KOPT-K1 (cell line): Measurements from ENCODE around the gene GALNT11.

ENCODE experiments used
- H3K27ac ChIP-seq: fragments of 200-600 bp; sonication (generic); 2 replicates; pipeline ENCODE4 v1.5.1; 2016; ENCODE audit warnings: antibody characterized with exemption, mild to moderate bottlenecking, low read depth, low read length; ENCODE audit not compliant: poor library complexity, severe bottlenecking
- H3K36me3 ChIP-seq: fragments of 200-600 bp; sonication (generic); 2 replicates; pipeline ENCODE4 v1.5.1; 2017; ENCODE audit warnings: antibody characterized with exemption, mild to moderate bottlenecking, low read length, moderate library complexity; ENCODE audit not compliant: insufficient read depth
- H3K9me3 ChIP-seq: fragments of 200-600 bp; sonication (generic); 2 replicates; pipeline ENCODE4 v1.5.1; 2017; ENCODE audit warnings: antibody characterized with exemption, low read length, mild to moderate bottlenecking; ENCODE audit not compliant: insufficient read depth, poor library complexity, severe bottlenecking

The GALNT11 gene

GRCh38 chr7:152106990-152107389 is 81.5 kb downstream of the GALNT11 start:
- no peaks in the 10 kb centered on the region for H3K36me3 ChIP-seq
- no peaks in the 10 kb centered on the region for H3K9me3 ChIP-seq
- H3K27ac ChIP-seq = no peak overlapping the region

DNA sequence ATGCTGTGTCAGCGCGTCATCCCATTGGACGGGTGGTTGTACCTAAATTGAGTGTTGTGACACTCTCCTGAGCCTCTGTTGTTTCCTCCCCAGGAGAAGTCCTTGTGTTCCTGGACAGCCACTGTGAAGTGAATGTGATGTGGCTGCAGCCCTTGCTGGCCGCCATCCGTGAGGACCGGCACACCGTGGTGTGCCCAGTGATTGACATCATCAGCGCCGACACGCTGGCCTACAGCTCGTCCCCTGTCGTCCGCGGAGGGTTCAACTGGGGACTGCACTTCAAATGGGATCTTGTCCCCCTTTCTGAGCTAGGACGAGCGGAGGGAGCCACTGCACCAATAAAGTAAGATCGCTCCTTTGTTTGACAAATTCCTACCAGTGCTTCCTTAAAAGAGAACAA is 82.5 kb downstream of the GALNT11 start:
- H3K36me3 ChIP-seq = no peaks in the 10 kb centered on the region
- H3K27ac ChIP-seq = no peak overlapping the region
- H3K9me3 ChIP-seq = no peaks in the 10 kb centered on the region

GRCh38 chr7:152108359-152108758 is 82.9 kb downstream of the GALNT11 start:
- no peaks in the 10 kb centered on the region for H3K36me3 ChIP-seq
- no peaks in the 10 kb centered on the region for H3K9me3 ChIP-seq
- H3K27ac ChIP-seq = no peak overlapping the region

DNA sequence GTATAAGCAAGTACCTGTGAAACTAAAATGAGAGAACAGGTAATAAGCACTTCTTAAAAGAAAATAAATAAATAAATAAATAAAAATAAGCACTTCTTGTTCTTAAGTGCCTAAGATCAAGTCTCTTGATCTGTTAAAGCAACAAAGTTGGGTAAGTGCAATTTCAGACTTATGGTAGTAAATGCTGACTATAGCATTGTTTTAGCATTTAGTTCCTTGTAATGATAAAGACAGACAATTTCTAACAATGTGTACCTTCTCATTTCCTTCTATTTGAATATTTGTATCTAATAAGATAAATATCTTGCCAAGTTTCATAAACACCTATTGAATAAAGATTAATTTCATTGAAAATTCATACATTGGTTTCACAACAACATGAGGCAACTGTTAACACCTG is 87.4 kb downstream of the GALNT11 start:
- no peaks in the 10 kb centered on the region for H3K9me3 ChIP-seq

DNA sequence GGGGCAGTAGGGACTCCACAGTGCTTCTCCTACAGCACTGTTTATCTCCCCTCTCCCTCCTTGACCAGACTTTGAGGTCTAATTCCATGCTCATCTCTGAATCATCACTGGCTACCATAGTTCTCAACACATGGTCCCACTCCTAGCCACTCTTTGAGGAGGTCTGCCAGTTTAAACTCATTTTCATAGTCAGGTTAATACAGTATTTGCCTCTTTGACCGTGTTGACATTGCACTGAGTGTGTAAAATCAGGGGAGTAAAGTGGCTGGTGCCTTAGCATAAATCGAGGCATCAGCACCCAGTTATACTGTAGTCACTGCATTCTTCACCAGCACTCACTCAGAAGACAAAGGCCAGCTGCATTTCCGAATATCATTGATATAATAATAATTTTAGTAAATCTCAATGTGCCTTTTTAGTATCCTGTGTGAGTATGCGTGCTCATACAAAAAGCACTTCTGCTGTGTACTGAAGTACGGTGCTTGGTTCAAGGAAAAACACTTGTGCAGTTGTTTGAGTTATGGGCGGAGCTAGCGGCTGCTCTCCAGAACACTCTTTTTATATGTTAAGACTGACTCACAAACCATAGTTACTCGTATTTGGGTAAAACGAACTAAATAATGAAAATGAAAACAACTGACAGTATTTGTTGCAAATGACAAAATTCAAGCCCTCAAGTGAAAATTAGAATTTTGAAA is 89.7 kb downstream of the GALNT11 start:
- Histone ChIP-seq H3K27ac (no peak overlapping the region), H3K36me3 (peaks cover 33% of the 10 kb centered on the region), H3K9me3 (no peaks in the 10 kb centered on the region)

More for the DNA sequence above, 87.4 kb downstream of the GALNT11 start:
- peaks cover 10% of the 10 kb centered on the region for H3K36me3 ChIP-seq
- no peak overlapping the region for H3K27ac ChIP-seq

- Histone ChIP-seq H3K36me3 (peaks cover 54% of the 10 kb centered on the region), H3K27ac (no peak overlapping the region), H3K9me3 (no peaks in the 10 kb centered on the region)
Measured at GRCh38 chr7:152117356-152117755, 91.9 kb downstream of the GALNT11 start.

GRCh38 chr7:152120210-152120609 is 94.7 kb downstream of the GALNT11 start:
- Histone ChIP-seq H3K9me3 (peaks cover 9% of the 10 kb centered on the region), H3K36me3 (peaks cover 80% of the 10 kb centered on the region), H3K27ac (no peak overlapping the region)

GRCh38 chr7:152120776-152121175 is 95.3 kb downstream of the GALNT11 start:
- Histone ChIP-seq H3K9me3 (peaks cover 11% of the 10 kb centered on the region), H3K36me3 (peaks cover 86% of the 10 kb centered on the region), H3K27ac (no peak overlapping the region)

DNA sequence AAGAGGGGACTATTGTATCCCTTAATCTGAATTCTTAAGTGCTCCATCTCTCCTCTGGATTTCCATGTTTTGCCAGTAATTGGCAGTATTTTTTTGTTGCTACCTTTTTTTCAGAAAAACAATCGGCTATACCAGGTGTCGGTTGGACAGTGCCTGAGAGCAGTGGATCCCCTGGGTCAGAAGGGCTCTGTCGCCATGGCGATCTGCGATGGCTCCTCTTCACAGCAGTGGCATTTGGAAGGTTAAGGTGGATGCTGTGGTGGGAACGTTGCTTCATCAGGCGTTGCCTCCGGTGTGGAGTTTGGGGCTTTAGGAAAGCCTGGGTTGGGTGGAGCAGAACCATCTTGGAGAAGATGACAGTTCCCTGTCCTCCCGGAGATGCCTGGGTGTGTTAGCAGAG is 96.0 kb downstream of the GALNT11 start:
- H3K36me3 ChIP-seq = peaks cover 92% of the 10 kb centered on the region
- H3K27ac ChIP-seq = no peak overlapping the region
- H3K9me3 ChIP-seq = peaks cover 12% of the 10 kb centered on the region

DNA sequence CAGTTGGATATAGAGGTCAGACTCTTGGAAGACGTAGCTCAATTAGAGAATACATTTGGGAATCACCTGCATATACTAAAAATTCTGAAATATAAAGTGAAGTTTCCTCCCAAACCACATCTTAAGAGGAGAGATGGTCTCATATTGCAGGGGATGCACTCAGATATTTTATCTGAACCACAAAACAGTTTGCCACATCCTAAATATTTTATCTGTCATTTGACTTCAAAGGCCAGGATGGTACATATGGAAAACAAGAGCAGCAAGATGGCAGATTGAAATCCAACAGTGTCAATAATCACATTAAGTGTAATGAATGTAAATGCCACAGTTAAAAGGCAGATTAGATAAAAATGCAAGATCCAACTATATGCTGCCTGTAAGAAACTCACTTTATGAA is 97.1 kb downstream of the GALNT11 start:
- peaks cover 15% of the 10 kb centered on the region for H3K9me3 ChIP-seq
- peaks cover 96% of the 10 kb centered on the region for H3K36me3 ChIP-seq
- no peak overlapping the region for H3K27ac ChIP-seq

DNA sequence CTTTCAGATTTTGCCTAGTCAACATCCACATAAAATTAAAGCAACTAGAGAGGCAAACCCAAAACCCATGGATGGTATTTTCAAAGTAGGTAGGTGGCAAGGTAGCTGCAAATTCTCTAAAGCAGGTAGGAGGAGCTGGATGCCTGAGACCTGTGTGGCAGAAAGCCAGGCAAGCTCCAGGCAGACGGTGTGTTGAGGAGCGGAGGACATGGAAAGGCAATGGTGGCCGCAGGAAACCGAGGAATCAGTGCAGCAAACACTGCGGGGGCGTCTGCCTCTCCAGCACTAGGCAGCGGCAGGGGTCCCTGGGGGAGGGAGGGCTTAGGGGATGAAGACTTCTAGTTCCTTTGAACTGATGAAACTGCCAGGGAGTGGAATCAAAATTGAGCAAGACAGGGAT is 101.3 kb downstream of the GALNT11 start:
- Histone ChIP-seq H3K9me3 (peaks cover 29% of the 10 kb centered on the region), H3K36me3 (peaks cover 95% of the 10 kb centered on the region), H3K27ac (no peak overlapping the region)

DNA sequence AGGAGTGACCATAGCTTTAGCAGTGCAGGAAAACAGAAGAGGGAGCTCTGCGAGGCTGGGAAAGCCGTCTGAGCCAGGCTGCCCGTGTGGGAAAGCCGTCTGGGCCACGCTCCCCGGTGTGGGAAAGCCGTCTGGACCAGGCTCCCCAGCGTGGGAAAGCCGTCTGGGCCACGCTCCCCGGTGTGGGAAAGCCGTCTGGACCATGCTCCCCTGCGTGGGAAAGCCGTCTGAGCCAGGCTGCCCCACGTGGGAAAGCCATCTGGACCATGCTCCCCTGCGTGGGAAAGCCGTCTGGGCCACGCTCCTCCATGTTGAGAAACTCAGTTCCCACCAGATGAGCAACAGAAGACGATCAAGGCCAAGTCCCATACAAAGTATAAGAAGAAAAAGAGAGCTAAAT is 101.8 kb downstream of the GALNT11 start:
- peaks cover 29% of the 10 kb centered on the region for H3K9me3 ChIP-seq
- no peak overlapping the region for H3K27ac ChIP-seq
- H3K36me3 ChIP-seq = peaks cover 95% of the 10 kb centered on the region

GRCh38 chr7:152128252-152128651 is 102.8 kb downstream of the GALNT11 start:
- Histone ChIP-seq H3K36me3 (peaks cover 98% of the 10 kb centered on the region), H3K9me3 (peaks cover 29% of the 10 kb centered on the region), H3K27ac (no peak overlapping the region)

DNA sequence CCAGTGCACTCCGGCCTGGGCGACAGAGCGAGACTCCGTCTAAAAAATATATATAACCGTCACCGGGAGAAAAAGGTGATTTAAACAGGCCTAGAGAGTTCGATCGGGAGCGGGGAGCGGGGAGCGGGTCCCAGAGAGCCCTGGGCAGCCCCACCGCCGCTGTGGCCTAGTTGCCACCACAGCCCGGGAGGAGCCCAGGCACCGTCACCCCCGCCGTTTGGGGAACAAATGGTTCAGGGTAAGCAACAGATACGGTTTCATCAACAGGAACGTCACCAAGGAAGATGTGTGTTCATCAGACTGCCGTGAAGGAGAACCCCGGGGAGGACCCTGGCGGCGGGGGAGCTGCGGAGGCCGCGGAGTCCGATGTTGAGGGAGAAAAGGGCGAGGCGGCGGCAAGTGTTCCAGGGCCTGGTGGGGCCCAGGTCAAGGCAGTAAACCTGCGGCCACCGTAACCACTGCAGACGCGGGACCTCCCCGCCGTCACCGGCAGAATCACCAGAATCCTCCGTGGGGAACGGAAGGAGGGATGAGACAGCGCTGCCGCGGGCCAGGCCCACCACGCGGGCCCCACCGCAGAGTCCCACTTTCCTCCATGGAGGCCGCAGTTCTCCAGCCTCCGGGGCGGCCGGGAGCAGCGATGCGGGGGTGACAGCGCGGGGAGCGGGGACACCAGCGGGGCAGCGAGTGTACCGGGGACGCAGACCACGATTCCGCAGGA is 103.4 kb downstream of the GALNT11 start:
- H3K36me3 ChIP-seq = peaks cover 98% of the 10 kb centered on the region
- H3K9me3 ChIP-seq = peaks cover 29% of the 10 kb centered on the region
- H3K27ac ChIP-seq = no peak overlapping the region

DNA sequence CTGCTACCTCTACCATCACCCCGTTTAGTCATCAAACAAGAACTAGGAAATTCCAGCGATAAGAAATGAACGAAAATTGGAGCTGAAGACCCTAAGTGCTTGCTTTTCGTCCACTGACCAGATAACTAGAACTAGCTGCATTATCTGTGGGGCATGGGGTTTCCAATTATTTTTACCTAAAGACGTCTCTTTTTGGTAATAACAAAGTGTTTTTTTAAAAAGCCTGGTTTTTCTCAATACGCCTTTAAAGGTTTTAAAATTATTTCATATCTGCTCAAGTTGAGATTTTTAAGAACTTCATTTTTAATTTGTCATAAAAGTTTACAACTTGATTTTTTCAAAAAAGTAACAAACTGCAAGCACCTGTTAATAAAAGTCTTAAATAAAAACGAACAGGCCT is 104.2 kb downstream of the GALNT11 start:
- H3K36me3 ChIP-seq = peaks cover 98% of the 10 kb centered on the region
- peaks cover 25% of the 10 kb centered on the region for H3K9me3 ChIP-seq
- H3K27ac ChIP-seq = no peak overlapping the region
